GM19455 (cell line): Measurements from ENCODE around the gene NFX1.
"Not testable (repeated sequence)": the region's sequence is repeated elsewhere in the genome, so short reads cannot be mapped to it uniquely, and the experiment has no call there.

Experiments
- ATAC-seq: cut with Tn5 transposase; IDR thresholded peaks from one replicate; pipeline ENCODE4 v1.9.1; 2021; ENCODE audit not compliant: unreplicated experiment

Gene NFX1

DNA sequence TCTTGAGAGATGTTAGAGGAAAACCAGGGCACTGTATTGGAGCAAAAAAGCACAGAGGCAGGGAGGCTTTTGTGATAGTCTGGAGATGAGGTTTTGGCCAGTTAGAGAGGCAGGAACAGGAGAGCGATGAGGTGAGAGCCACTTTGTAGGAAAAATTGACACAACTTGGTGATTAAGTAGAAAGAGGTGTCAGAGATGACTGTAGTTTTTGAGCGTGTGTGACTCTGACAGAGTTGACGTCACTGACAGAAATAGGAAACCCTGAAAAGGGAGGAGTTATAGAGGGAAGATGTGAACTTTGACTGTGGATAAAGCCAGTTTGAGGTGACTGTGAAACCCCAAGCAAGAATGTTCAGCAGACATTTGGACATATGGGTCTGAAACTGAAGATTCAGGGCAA, 15.7 kb downstream of the NFX1 start:
- no peak for ATAC-seq

DNA sequence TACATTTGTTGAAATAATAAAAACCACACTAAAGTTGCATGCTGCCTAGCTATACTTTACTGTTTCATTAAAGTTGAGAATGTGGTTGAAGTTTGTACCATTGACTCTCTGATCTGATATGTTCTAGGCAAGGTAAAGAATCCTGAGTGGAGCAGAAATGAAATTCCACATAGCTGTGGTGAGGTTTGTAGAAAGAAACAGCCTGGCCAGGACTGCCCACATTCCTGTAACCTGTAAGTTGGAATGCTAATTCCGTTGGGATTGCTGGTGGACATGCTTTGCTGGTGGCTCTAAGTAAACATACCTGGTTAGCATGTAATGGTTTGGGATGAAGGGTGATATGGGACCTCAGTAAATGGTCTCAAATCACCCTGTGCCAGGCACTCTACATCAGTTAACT, 16.8 kb downstream of the NFX1 start:
- ATAC-seq, result no peak

DNA sequence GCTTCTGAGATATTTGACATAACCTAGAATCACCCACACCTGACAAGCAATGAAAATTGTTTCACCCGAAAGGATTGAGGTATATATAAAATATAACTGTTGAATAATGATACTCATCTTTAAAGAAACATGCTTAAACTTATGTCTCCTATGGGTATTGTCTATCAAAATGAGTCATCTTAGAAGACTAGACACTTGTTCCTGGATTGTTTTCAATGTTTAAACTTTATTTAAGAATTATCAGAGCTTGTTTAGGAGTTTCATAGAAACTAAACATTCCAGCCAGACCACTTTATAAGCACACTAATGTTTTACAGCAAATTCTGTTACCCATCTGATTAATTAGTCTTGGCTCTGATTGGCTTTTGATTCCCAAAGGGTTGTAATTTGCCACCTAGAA, 19.6 kb downstream of the NFX1 start:
- no peak for ATAC-seq

DNA sequence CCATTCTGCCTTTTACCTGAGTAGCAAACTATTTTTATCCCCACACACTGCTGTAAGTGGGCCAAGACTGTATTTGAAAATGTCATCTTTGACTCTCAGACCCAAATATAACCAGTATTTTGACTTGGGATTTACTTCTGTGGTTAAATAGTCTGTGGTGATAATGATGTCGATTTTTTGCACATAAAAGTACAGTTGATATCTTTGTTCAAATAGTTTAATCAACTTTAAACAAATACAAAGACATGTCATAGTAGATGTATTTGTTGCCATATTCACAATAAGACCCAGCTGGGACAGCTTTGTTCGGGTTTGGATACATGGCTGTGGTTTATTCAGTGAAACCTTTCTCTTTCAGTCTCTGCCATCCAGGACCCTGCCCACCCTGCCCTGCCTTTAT, 20.4 kb downstream of the NFX1 start:
- ATAC-seq, result no peak

DNA sequence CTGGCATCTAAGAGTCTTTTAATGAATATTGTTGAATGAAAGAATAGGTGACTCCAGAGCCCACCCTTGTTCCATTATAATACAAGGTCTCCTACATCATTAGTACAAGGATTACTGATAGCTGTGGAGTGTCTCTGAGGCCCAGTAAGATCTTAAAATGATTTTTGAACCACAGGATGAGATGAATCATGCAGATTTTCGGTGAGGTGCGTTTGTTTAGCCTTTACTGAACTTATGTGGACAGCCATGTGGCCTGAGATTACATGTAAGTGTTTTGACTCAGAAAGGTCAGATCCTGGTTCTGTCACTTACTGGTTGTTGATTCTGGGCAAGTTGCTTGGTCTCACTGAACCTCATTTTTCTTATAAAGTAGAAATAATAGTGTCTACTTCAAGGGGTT, 21.6 kb downstream of the NFX1 start:
- ATAC-seq, result no peak

DNA sequence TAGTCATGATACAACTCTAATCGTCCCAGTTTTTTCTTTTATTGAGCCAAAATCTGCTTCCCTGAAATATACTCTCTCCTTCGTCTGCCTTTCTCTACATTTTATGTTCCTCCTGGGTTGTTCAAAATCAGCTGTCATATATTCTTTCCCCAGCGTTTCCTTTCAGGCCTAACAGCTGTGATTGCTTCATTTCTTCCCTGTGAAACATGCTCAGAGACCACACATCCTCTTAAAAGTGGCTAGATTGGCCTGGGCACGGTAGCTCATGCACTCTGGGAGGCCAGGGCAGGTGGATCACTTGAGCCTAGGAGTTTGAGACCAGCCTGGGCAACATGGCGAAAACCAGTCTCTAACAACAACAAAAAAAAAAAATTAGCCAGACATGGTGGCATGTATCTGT, 25.1 kb downstream of the NFX1 start:
- no peak for ATAC-seq

DNA sequence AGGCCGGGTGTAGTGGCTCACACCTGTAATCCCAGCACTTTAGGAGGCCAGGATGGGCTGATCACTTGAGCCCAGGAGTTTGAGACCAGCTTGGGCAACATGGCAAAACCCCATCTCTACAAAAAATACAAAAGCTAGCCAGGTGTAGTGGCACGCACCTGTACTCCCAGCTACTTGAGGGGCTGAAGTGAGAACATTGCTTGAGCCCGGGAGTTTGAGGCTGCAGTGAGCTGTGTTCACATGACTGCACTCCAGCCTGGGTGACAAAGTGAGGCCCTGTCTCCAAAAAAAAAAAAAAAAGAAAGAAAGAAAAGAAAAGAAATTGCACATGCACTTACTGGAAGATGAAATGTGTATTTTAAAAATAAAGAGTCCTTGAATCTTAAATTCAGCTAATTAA, 26.8 kb downstream of the NFX1 start:
- not testable (repeated sequence) for ATAC-seq

DNA sequence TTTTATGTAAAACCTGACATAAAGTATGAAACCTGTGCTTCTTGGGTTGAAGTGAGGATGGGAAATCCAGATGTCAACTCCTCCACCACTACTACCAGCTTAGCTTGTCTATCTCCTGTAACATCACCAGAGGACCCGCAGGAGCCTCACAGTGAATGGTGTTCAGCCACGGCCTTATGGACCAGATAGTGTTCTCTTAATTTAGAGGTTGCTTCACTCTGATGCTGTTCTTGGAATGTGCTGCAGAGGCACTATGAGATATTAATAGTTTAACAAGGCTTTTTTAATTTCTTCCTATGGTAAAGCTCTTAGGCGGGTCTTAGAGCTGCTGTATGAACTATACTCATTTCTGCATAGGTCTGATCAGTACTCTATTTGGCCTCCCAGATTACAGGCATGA, 27.9 kb downstream of the NFX1 start:
- ATAC-seq, result no peak

DNA sequence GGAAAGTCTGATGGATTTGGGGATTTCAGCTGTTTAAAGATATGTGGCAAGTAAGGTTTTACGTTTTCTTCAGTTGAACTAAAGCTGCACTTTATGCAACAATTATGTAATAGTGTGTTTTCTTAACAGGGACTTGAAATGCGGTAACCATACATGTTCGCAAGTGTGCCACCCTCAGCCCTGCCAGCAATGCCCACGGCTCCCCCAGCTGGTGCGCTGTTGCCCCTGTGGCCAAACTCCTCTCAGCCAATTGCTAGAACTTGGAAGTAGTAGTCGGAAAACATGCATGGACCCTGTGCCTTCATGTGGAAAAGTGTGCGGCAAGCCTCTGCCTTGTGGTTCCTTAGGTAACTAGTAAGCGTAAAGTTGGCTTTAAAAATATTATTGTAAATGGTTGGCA, 28.5 kb downstream of the NFX1 start:
- no peak for ATAC-seq

DNA sequence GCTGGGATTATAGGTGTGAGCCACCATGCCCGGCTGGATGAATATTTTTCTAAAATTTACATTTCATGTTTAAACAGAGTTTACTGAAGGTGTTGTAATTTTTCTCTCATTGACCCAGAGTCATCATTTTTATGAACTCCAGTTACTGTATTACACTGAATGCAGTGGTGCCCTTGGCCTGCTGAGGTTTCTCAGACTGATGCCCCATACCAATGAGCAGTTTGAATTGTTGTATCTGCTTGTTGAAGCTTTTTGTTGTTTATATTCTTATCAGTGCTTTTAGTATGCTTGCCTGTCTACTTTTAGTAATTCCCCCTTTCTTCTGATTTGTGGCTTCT, 29.9 kb downstream of the NFX1 start:
- no peak for ATAC-seq

DNA sequence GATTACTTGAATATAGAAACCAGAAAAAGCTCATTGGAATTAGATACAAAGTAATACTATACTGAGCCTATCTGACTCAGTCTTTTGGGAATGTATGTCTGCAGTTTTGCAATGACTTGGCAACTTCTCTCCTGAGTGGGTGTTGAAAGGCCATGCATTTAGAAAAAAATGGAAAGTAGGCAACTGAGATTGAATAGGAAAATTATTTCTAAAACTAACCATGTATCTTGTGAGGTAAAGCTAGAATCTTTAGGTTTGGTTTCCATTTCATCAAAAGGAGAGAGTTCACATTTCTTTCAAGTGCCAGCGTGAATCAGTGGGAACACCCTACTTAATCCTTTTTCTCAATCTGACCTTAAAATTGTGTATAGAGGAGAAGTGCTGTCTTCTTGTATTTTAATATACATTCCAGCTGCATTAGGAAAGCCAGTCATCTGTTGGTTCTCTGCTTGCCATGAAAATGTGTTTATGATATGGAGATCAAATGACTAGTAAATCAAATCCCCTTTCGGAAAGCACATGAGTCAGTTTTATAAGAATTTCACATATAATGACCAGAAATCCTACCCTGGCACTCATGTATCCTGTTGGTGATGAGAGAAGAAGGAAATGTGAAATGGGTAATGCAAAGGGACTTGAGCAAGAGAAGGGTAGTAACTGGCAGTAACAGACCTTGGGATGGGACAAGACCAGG, 30.4 kb downstream of the NFX1 start:
- ATAC-seq, result no peak

DNA sequence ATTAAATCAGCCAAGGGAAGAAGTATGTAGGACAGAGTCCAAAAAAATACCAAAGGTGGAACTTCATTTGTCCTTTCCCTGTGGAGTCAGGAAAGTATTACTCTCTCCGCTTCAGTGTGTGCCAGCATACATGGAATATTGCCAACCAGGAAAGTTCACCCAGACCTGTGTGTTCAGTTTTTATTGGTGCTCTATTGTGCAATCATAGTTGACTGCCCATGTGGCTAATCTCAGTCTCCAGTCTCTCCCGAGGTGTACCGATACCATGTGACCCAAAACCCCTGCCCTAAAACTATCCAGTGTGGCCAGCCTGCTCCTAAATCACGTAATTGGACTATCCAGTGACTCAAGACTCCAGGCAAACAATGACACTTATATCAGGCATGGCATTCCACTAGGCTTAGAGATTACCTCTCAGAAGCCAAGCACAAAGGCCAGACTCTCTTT, 38.8 kb downstream of the NFX1 start:
- no peak for ATAC-seq

DNA sequence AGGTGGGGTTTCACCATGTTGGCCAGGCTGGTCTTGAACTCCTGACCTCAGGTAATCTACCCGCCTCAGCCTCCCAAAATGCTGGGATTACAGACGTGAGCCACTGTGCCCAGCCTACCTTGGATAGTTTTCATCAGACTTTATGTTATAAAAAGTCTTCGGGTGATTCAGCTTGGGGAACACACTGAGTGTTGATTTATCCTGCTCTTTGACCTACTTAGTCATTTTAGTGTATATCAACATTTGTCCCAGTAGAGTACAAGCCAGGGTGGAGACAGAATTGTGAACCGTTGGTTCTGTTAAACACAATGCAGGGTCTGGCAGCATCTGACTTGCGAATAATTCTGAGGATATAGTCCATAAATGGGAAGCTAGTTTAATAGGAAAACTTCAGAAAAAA, 39.7 kb downstream of the NFX1 start:
- no peak for ATAC-seq

DNA sequence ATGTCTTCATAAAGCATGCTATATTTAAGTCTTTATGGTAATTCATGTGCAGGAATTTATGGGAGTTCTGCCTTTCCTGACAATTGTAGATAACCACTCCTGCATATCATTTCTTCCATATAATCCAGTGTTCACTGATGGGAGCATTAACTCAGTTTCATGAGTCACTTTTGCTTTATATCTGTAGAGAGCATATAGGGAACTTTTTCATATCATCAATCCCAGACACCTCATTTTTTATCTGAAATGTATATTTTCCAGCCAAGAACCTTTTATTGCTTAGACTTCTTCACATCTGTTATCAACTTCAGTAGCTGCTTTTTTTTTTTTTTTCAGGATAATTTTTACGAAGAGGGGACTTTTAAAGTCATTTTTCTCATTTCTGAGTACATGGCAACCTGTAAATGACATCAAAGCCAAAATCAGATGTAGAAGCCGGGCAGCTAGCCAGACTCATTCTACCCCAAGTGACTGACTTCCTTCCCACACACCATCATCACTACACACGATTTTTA, 41.1 kb downstream of the NFX1 start:
- ATAC-seq, result no peak

DNA sequence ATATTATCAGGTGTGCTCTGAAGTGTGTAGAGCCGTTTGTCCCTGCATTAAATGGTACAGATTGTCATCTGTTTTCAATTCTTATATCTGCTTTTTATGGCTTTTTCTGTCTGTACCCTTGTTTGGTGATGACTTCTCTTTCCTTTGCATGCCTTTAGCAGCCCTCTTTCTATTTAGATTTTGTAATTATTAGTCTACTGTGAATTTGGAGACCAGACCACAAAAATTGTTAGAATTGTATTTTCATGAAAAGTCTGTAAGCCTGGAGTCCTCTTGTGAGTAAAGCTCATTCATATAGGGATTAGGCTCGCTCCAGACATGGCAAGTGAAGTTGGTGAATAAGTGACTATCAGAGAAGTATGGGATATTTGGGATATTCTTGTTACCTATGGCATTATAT, 41.7 kb downstream of the NFX1 start:
- ATAC-seq, result no peak

DNA sequence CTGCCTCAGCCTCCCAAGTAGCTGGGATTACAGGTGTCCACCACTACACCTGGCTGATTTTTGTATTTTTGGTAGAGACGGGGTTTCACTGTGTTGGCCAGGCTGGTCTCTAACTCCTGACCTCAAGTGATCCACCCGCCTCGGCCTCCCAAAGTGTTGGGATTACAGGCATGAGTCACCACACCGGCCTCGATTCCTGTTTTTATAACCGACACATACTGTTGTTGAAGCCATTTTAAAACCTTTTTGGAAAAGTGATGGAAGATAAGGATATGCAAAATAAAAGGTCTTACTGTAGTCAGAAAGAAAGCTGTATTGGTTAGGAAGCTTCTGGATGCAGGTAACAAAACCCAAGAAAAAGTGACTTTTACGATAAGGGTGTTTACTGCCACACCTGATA, 42.6 kb downstream of the NFX1 start:
- not testable (repeated sequence) for ATAC-seq

DNA sequence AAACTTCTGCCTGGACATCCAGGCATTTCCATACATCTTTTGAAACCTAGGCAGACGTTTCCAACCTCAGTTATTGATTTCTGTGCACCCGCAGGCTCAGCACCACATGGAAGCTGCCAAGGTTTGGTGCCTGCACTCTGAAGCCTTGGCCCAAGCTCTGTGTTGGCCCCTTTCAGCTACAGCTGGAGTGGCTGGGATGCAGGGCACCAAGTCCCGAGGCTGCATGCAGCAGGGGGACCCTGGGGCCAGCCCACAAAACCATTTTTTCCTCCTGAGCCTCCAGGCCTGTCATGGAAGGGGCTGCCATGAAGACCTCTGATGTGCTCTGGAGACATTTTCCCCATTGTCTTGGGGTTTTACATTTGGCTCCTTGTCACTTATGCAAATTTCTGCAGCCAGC, 49.9 kb downstream of the NFX1 start:
- ATAC-seq, result no peak

DNA sequence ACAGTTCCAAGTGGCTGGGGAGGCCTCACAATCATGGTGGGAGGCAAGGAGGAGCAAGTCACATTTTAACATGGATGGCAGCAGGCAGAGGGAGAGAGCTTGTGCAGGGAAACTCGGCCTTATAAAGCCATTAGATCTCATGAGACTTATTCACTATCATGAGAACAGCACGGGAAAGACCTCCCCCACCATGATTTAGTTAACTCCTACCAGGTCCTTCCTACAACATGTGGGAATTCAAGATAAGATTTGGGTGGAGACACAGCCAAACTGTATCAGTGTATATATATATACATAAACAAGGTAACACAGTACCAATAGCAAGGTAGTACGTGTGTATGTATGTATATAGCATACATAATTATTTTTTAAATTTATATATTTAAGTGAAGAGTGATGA, 50.9 kb downstream of the NFX1 start:
- no peak for ATAC-seq

DNA sequence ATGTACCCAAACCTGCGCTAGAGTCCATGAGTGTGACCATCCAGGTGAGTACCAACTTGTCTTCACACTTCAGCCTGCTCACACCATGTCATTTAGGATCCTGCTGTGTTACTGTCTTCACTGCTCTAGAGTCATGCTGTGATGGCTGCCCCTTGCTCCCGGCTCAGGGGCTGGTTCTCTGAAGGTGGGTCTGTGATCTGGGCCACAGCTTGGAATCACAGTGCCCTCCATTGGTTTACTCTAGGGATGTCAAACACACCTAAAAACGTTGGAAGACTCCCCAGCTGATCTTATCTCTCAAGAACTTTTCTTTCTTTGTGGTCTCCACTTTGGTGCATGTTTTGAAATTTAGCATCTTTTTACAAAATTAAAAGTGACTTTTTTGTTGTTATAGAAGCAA, 53.8 kb downstream of the NFX1 start:
- no peak for ATAC-seq

DNA sequence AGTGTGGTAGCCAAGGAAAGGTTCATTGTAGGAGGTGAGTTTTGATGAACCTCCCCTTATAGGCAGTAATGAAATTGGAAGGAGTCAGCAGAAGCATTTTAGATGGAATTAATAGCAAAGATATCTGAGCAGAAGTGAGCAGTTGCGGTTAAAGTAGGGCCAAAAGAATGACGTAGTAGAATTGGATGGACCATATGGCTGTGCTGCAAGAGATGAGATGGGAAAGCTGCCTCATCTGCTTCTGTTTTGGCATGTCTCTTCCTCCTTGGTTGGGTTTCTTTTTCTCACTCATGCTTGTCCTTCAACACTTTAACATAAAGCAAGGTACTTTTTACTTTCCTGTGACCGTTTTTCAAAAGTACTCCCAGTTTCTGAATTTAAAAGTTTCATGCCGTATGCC, 56.2 kb downstream of the NFX1 start:
- no peak for ATAC-seq

DNA sequence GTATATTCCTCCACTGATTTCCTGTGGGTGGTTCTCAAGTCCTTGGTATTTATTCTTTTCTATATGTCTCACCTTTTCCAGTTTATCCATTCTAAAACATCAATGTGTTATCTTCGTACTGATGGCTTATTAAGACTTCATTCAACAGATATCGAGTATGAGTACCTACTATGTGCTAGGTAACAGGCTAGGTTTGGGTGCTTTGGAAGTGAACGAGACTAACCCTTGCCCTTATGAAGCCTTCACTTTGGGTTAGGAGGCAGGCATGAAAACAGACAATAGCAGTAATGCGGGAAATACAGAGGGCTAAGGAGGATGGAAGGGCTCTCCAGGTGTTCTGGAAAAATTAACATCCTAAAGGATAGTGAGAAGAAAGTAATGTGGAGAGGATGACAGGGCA, 58.7 kb downstream of the NFX1 start:
- ATAC-seq, result no peak

DNA sequence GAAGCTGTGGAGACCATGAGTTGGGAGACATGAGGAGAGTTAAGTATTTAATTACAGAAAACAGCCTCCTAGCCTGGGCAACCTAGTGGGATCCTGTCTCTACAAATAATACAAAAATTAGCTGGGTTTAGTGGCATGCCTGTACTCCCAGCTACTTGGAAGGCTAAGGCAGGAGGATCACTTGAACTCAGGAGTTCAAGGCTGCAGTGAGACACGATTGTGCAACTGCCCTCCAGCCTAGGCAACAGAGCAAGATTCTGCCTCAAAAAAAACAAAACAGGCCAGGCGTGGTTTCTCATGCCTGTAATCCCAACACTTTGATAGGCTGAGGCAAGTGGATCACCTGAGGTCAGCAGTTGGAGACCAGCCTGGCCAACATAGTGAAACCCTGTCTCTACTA, 59.4 kb downstream of the NFX1 start:
- ATAC-seq, result no peak

DNA sequence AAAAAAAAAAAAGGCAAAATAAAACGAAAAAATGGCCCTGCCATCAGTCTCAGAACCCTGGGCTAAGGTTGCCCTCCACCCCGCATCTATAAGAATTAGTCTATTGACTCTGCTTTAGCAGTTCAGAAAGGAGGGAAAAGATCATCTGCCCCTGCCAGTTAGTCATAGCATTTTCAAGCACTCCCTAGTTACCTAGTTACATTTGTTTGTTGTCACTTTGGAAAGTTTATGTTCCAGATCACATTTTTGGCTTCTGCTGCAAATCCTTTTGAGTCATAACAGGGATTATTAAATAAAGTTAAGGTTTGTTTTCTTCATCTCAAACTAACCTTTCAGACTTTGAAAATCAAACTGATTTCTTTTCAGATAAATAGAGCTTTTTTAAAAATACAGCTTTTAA, 60.0 kb downstream of the NFX1 start:
- no peak for ATAC-seq
